GM19193 (cell line): ENCODE data around the gene GTPBP4.
A peak's percentile ranks its signal among the peaks of the same experiment; 100 is the strongest.

ENCODE experiments used
- POLR2A ChIP-seq: IDR thresholded peaks from 4 replicates; pipeline ENCODE4 v1.6.1; 2011; ENCODE audit not compliant: insufficient read depth, insufficient read length; ENCODE audit errors: extremely low read depth

GTPBP4 gene

DNA sequence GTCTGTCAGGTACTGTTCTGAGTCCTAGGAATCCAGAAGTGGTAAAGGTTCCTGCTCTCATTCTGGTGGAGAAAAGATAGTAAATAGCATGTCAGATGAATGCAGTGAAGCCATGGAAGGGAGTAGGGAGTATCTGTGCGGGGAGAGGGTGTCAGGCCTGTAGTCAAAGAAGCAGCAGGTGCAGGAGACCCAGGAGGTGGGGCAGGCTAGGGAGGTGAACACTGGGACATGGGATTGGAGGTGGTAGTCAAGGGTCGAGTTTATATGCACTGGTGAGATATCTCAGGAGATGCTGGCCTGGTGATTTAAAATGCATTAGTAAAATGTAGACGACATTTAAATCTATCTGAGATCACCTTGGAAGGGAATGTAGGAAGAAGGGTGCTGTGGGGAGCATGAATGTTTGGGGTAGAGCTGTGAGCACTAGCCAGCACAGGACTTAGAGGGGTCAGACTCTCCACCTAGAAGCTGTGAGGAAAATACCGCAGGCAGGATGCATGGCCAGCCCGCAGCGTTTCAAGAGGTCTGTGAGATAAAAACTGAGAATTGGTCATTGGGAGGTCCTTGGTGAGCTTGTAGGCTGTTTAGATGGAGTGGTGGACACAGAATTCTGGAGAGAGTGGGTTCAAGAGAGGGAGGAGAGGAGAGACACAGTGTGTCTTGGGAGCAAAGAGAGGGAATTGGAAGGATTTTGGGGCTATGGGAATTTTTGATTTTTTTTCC lies 6.8 kb downstream of the GTPBP4 start:
- peak; percentile 22 for TF ChIP-seq POLR2A

DNA sequence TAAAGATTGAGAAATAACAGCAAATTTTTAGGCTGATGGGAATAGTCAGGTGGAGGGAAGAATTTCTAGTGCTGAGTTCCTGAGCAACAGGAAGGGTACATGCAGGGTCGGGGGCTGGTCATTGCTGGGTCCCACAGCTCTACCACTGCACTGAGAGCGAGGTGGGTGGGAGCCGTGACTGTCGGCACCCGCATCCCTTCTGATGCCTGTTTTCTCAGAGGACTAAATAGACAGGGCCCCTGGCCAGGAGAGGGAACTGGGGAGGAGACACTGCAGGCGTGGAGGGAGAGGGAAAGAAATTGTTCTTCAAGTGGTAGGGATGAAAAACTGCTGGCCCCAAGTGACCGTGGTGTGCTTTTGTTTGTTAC lies 7.3 kb downstream of the GTPBP4 start:
- no peak for TF ChIP-seq POLR2A

DNA sequence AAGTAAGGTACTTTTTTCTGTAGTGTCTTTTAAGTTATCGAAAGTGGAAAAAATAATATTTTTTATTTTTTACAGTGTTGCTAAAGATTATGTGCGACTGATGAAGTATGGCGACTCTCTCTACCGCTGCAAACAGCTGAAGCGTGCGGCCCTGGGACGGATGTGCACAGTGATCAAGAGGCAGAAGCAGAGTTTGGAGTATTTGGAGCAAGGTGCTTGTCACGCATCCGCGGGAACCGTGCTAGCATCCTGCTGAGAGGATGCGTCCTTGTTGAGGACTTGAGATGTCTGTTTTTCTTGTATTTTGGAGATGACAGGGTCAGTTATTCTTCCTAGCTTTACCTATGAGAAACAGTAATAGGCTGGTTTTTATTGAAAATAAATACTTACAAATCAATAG lies 7.8 kb downstream of the GTPBP4 start:
- no peak for TF ChIP-seq POLR2A

DNA sequence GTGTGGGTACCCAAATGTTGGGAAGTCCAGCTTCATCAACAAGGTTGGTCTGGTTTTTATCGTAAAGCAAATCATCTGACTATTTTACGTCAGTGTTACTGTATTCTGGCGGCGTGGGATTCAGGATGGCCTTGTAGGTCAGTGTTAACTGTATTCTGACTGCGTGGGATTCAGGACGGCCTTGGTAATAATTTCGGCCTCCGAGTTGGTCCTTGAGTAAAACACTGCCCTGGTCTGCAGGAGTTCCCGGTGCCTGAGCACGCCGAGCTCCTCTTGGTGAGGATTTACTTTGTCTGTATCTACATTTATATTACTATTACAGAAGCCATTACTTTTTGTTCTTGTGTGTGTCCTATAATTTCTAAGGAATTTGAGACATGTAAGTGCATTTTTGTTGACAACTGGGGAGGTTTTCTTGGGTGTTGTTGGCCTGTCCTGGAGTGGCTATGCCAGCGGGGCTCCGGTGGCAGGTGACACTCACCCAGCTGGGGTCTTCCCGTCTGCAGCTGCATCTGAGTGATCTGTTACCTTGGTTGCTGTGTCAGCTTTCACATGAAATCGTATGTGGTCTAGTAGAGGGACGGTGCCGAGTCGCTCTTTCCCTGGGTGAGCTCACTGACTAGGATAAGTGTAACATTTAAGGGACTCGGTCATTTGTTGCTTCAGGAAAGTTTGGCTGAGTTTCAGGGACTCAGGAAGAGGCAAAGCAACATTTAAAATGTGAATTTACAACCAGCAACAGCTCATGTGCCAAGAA lies 9.2 kb downstream of the GTPBP4 start:
- no peak for TF ChIP-seq POLR2A

DNA sequence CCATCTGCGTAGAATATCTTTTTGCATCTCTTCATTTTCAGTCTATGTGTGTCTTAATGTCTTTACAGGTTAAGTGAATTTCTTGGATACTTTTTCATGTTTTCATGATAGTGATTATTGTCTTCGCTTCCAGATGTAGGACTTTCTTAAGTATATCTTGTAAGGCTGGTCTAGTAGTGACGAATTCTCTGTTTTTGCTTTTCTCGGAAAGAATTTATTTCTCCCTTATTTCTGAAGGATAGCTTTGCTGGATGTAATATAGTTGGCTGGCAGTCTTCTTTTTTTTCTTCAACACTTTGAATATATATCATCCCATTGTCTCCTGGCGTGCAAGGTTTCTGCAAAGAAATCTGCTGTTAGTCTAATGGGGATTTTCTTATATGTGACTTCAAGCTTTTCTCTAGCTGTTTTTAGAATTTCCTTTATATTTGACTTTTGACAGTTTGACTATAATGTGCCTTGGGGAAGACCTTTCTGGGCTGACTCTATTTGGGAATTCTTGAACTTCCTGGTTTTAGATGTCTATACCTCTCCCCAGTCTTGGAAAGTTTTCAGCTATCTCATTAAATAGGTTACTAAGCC lies 14.3 kb downstream of the GTPBP4 start:
- no peak for TF ChIP-seq POLR2A

DNA sequence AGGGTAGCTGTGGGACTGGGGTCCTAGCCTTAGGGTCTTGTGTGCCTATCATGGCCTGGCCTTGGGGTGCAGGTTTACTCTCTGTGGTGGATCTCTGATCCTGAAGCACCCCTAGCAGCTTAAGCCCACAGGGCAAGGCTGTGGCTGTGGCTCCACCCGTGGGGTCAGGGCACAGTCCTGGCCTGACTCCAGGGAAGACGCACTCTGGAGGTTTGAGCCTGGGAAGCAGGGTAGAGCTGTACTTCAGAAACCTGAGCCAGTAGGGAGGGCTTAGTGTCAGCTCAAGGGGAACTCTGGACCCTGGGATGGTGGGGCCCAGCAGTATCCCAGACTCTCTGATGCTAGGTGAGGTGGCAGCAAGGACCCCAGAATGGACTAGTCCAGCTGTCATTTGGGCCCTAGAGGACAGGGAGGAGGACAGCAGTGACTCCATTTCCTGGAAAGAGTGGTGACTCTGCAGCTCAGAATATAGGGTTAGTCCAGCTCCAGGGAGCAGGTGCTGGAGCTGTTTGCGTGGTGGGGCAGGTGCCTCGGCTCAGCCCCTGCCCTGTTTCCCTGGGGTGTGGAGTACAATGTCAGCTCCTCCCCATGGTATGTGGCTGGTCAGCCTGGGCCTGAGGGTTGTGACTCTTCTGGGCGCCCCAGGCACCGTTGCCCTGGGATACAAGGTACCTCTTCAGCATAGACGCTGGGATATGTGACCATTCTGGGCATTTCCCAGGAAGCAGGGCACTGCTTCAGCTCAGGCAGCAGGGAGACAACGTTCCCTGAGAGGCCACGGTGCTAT lies 15.8 kb downstream of the GTPBP4 start:
- TF ChIP-seq POLR2A: no peak

DNA sequence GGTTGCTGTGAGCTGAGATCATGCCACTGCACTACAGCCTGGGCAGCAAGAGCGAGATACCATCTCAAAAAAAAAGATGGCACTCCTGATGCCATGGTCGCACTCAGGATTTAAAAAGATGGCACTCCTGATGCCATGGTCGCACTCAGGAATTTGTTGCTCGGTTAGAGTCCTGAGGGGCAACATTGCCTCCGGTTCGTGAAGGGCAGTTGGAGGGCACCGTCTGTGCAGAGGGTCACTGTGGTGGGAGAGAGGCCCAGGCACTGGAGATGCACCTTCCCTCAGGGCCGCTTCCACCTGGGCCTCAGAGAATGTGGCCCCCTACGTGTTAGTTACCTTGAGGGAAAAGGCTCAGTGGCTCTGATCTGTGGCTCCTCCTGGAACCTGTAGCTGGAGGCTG lies 18.3 kb downstream of the GTPBP4 start:
- TF ChIP-seq POLR2A: no peak

DNA sequence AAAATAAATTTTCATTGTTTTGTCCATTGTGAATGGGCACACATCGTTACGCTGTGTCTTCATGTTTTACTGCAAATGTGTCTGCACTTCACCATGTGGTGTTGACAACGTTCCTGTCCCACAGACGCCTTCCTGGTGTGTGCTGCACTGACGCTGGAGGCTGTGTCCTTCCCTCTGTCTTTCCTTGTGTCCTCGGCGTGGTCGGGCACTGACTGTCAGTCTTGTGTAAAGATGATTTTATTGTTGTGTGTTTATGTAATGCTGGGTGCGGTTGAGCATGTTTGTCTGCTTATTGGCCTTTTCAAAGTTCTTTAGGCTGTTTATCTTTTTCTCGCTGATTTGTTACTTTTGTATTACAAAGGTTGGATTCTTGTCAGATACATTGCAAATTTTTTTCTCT lies 19.3 kb downstream of the GTPBP4 start:
- TF ChIP-seq POLR2A: no peak

DNA sequence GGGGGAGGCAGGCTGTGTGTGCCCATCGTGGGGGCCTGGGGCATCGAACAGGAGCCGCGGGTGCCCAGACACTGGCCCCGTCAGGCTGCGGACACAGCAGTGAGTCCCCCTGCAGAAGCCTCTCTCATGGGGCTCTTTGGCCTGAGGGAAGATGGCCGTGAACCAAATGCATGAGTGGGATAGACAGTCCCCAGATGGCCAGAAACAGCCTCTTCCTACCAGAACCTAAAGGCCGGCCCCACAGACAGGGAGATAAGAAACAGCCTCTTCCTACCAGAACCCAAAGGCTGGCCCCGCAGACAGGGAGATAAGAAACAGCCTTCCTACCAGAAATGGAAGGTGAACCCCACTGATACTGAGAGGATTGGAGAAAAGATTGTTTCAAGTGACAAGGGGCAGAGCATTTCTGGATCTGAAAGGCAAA lies 20.8 kb downstream of the GTPBP4 start:
- no peak for TF ChIP-seq POLR2A

DNA sequence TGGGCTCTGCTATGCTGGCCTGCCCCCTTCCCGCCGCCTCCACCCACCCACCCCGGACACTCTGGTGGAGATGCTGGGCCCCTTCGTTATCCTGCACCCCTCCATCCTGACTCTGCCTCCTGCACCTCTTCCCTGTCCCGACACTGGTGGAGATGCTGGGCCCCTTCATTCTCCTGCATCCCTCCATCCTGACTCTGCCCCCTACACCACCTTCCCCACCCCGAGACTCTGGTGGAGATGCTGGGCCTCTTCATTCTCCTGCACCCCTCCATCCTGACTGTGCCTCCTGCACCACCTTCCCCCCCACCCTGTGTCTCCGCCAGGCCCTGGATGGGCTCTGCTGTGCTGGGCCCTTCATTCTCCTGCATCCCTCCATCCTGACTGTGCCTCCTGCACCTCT lies 22.5 kb downstream of the GTPBP4 start:
- TF ChIP-seq POLR2A: no peak

DNA sequence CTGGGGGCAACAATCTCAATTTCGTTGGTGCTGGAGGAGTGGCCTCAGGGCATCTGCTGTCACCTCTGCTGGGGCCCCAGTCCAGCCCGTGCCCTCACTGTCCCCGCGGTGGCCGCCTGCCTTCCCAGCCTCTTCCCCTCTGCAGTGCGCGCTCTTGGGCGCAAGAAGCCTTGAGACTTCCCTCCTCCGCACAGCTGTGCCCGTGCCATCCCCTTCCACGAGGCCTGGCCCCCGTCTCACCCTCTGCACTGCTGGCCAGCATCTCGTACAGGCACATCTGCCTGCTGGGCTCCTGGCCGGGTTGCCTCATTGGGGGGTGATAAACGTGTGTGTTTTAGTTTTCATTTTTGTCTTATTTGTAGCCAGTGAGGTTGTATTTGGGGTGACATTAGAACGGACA lies 23.5 kb downstream of the GTPBP4 start:
- no peak for TF ChIP-seq POLR2A

DNA sequence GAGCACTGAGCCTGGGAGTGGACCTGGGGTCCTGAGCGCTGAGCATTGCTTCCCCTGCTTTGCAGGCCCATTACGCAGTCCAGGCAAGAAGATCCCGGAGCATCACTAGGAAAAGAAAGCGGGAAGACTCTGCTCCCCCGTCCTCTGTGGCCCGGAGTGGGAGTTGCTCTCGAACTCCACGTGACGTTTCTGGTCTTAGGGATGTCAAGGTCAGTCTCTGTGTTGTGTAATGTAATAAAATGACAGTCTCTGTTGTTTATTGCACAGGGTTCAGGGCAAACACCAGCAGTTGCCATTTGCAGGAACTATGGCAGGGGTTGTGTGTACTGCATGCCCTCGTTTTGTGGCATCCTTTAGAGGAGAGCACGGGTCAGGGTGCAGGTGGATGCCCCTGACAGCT lies 27.5 kb downstream of the GTPBP4 start:
- no peak for TF ChIP-seq POLR2A

DNA sequence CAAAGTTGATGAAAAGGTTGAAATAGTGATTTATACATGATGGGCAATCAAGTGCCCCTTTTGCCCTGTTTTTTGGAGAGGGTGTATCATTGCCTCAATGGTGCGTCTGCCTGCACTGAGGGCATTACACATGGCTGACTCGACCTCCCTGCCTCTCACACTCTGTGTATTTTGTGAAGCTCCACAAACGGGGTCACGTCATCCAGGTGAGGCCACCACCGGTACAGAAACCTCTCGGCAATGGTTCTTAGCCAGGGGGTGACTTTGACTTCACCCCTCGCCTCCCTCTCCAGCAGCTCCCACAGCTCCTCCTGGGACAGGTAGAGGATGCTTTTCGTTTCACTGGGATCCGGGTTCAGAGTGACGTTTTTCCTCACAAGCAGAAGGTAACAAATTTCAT lies 31.1 kb downstream of the GTPBP4 start:
- peak; percentile 35 for TF ChIP-seq POLR2A

DNA sequence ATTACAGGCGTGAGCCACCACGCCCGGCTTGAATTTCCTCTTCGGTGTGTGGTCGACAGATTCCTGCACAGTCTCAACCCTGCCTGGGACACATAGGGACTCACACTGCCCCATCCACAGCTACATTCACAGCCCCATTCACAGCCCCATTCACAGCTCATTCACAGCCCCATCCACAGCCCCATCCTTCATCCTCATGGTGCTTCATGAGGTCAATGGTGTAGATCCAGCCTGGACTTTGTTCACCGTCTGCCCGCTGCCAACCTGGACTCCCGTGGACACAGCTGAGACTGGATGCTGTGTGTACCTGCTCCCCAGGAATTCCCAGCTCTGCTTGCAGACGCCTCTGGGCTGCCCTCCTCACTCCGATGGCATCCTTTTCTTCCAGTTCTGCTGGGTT lies 32.2 kb downstream of the GTPBP4 start:
- TF ChIP-seq POLR2A: no peak

DNA sequence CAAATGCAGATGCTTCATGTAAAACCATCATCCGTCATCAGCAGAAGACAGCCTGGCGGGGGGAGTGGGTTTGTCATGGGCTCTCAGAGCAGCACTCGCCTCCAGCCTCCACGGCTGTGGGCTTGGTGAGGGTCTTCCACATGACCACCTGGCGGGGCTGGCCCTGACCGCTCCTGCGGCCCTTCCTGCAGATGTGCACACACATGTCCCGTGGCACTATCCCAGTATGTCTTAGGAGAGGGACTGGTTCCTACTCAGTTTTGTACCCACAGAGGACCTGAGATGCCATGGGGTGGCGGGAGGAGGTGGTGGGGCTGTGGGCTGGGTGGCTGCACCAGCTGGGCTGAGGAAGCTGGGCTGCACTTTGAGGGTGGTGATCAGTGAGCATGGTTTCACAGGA lies 32.7 kb downstream of the GTPBP4 start:
- no peak for TF ChIP-seq POLR2A
